RCC 7860 (cell line): ENCODE measurements around the gene LRRC14B.
A peak's percentile ranks its signal among the peaks of the same experiment; 100 is the strongest.
"Not testable (repeated sequence)": the region's sequence is repeated elsewhere in the genome, so short reads cannot be mapped to it uniquely, and the experiment has no call there.

ENCODE experiments used
- DNase-seq: peaks from one replicate; pipeline ENCODE4 v3.0.0-alpha.2; 2015; ENCODE audit warnings: low spot score
- FAIRE-seq: peaks from 2 replicates; lab custom pipeline; 2012; peaks lifted over from hg19 to GRCh38; lab: Jason Lieb, UNC

Gene LRRC14B

DNA sequence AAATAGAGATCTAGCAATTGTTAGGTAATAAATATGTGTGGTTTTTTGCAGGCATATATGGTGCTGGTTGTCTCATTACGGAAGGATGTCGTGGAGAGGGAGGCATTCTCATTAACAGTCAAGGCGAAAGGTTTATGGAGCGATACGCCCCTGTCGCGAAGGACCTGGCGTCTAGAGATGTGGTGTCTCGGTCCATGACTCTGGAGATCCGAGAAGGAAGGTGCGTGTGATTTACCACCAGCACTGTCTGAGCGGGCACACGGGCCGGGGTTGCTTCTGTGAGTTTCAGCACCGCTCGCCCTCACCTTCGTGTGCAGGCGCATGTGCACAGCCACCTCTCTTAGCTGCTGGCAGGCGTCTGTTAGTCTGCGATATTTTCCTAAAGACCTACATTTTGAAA lies 42.1 kb downstream of the LRRC14B start:
- FAIRE-seq, DNase-seq: not testable (repeated sequence)

DNA sequence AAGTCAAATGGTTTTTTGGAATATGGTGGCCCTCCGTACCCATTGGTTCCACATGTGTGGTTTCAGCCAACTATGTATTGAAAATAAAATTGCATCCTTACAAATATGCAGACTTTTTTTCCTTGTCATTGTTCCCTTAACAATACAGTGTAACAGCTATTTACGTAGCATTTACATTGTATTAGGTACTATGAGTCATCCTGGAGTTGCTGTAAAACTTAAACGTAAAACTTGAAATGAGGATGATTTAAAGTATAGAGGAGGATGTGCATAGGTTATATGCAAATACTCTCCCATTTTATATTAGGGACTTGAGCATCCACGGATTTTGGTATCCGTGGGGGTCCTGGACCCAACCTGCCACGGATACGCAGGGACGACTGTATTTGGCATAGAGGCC lies 43.2 kb downstream of the LRRC14B start:
- no peak for FAIRE-seq
- DNase-seq: no peak

DNA sequence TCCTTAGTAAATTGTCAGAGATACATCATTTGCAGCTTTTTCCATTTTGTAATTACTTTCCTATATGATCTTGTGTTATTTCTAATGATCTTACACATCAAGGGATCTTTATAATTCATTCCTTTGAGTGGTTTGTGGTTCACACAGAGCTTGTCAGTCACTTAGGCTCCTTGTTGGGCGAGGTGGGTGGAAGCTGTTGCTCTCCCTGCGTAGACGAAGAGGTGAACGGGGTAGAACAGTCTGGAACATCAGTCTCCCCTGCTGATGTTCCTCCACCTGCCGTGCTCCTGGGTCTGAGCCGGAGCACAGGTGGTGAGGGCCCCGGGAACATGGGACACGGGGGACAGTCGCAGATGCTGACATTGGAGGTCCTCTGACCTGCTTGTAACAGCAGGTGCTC lies 44.2 kb downstream of the LRRC14B start:
- not testable (repeated sequence) for DNase-seq

DNA sequence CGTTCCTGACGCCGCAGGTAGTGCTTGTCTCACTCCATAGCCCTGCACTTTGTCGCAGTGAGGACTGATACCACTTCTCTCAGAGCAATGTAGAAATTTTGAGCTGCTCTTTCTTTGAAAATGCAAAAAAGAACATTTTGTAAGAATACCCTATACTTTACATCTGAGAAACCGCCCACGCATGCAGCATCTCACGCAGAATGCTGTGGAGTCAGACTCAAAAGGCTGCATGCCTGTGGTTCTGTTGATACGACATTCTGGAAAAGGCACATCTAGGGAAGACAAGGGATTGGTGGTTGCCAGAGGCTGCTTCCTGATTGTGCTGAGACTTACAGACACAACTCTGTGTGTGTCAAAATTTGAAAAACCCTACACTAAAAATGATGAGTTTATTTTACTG lies 46.6 kb downstream of the LRRC14B start:
- FAIRE-seq, DNase-seq: not testable (repeated sequence)

More for the DNA sequence above, 44.2 kb downstream of the LRRC14B start:
- FAIRE-seq: not testable (repeated sequence)

DNA sequence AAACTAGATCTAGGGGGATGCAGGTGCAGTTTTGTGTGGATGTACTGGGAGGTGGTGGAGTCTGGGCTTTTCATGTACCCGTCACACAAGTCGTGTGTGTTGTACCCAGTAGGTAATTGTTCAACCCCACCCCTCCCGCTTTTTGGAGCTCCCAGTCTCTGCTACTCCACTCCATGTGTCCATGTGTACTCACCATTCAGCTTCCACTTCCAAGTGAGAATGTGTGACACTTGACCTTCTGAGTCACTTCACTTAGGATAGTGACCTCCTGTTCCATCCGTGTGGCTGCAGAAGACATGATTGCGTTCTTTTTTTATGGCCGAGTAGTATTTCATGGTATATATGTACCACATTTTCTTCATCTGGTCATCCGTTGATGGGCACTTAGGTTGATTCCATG lies 49.3 kb downstream of the LRRC14B start:
- peak; percentile 32 for DNase-seq
- not testable (repeated sequence) for FAIRE-seq

DNA sequence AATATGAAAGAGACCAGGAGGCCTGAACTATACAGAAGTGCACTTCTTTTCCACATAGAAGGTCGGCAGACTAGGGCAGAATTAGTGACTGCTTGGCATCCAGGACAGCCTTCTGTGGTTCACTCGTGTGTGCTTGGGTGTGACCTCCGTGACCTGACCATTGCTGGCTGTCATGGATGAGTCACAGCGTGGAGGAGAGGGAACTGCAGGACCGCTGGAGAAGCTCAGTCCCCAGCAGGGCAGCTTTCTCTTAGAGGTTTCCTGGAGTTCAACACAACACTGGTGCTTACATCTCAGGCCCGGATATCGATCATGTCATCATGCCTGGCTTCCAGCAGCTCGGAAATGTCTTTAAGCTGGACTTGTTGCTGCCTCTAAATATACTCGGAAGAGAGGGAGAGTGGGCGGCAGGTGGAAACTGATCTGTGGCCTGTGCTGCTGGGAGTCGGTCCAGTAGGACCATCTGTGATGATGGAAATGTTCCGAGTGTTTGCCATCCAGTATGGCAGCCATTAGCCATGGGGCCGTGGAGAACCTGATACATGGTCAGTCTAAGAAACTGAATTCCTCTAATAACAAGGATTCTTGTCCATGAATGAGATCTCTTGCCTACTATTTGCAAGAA lies 49.9 kb downstream of the LRRC14B start:
- DNase-seq: peak; percentile 89
- peak; percentile 97 for FAIRE-seq

DNA sequence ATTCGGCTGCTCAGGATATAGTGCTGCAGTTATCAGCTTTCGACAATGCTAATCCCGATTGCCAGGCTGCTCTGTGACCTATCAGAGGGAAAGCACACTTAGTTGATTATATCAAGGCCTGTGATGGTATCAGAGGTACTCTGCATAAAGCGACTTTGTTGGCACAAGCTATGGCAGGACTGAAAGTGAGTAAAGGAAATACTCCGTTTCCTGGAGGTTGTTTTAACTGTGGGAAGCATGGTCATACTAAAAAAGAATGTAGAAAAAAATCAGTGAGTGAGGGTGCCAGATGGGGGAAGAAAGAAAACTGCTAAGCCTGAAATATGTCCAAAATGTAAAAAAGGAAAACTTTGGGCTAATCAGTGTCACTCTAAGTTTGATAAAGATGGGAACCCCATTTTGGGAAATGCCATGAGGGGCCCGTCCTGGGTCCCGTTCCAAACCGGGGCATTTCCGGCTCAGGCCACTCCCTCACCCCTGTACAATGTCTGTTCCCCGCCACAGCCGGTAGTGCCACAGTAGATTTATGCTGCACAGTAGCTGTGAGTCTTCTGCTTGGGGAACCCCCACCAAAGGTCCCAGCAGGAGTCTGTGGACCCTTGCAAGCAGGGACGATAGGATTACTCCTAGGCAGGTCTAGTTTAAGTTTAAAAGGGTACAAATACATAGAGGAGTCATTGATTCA lies 52.5 kb downstream of the LRRC14B start:
- not testable (repeated sequence) for FAIRE-seq, DNase-seq

DNA sequence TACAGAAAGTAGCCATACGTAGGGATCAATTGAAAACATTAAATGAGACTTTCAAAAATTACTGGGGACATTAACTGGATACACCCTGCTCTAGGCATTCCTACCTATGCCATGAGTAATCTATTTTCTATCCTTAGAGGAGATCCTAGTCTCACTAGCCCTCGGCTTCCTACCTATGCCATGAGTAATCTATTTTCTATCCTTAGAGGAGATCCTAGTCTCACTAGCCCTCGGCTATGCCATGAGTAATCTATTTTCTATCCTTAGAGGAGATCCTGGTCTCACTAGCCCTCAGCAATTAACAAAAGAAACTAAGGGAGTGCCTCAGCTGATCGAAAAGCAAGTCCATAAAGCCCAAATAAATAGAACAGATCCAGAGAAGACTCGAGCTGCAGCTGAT lies 54.4 kb downstream of the LRRC14B start:
- FAIRE-seq, DNase-seq: not testable (repeated sequence)
